GM23338 (cell line): ENCODE data around the gene C2orf72. TPM values are rescaled to one million over a fixed set of nuclear protein-coding genes. Genes with fewer than 3 reads are reported as not detected.
A peak's percentile ranks its signal among the peaks of the same experiment; 100 is the strongest.

Experiments
- ATAC-seq: fragments of 200-7000 bp; cut with Tn5 transposase; 3 replicates; pipeline ENCODE4 v1.9.1; 2020
- DNase-seq: peaks from one replicate; pipeline ENCODE4 v3.0.0-alpha.2; 2015; ENCODE audit warnings: low spot score
- H2AFZ ChIP-seq: fragments of 200-600 bp; sonication (generic); 2 replicates; pipeline ENCODE4 v1.8.0; 2016; ENCODE audit warnings: antibody characterized with exemption, mild to moderate bottlenecking, moderate library complexity
- H3F3A ChIP-seq: fragments of 200-600 bp; sonication (generic); replicated peaks from 2 replicates; pipeline ENCODE4 v1.8.0; 2017; ENCODE audit warnings: antibody characterized with exemption, mixed run types, low read depth
- H3K27ac ChIP-seq: fragments of 200-600 bp; sonication (generic); 2 replicates; pipeline ENCODE4 v1.6.1; 2016; ENCODE audit warnings: low read depth
- H3K27me3 ChIP-seq: fragments of 200-600 bp; sonication (generic); 2 replicates; pipeline ENCODE4 v1.8.0; 2016; ENCODE audit warnings: mild to moderate bottlenecking, mixed run types, moderate library complexity; ENCODE audit not compliant: insufficient read depth
- H3K36me3 ChIP-seq: fragments of 200-600 bp; sonication (generic); 2 replicates; pipeline ENCODE4 v1.8.0; 2016; ENCODE audit warnings: mild to moderate bottlenecking; ENCODE audit not compliant: insufficient read depth
- H3K4me1 ChIP-seq: fragments of 200-600 bp; sonication (generic); 2 replicates; pipeline ENCODE4 v1.8.0; 2016; ENCODE audit warnings: mild to moderate bottlenecking, moderate library complexity; ENCODE audit not compliant: insufficient read depth
- H3K4me2 ChIP-seq: fragments of 200-600 bp; sonication (generic); 2 replicates; pipeline ENCODE4 v1.7.1; 2017; ENCODE audit warnings: mixed run types
- H3K4me3 ChIP-seq: fragments of 200-600 bp; sonication (generic); 2 replicates; pipeline ENCODE4 v1.6.1; 2016; ENCODE audit warnings: mixed run types
- H3K79me2 ChIP-seq: fragments of 200-600 bp; sonication (generic); replicated peaks from 2 replicates; pipeline ENCODE4 v1.8.0; 2017; ENCODE audit warnings: mild to moderate bottlenecking; ENCODE audit not compliant: insufficient read depth
- H3K9me2 ChIP-seq: fragments of 200-600 bp; sonication (generic); 2 replicates; pipeline ENCODE4 v1.8.0; 2017; ENCODE audit not compliant: insufficient read depth
- H4K20me1 ChIP-seq: fragments of 200-600 bp; sonication (generic); replicated peaks from 2 replicates; pipeline ENCODE4 v1.8.0; 2017; ENCODE audit warnings: mild to moderate bottlenecking; ENCODE audit not compliant: insufficient read depth
- H3K27ac Mint-ChIP-seq: 2 replicates; pipeline ENCODE4 v1.8.0; 2020; ENCODE audit warnings: inconsistent platforms, mild to moderate bottlenecking, moderate library complexity, mixed read lengths
- H3K27me3 Mint-ChIP-seq: 3 replicates; pipeline ENCODE4 v1.8.0; 2022; ENCODE audit warnings: low read depth, mild to moderate bottlenecking, moderate library complexity, mixed read lengths, inconsistent platforms; ENCODE audit not compliant: insufficient read depth, poor library complexity
- H3K36me3 Mint-ChIP-seq: 3 replicates; pipeline ENCODE4 v1.8.0; 2021; ENCODE audit warnings: low read depth, mild to moderate bottlenecking, inconsistent platforms, moderate library complexity, mixed read lengths
- H3K4me1 Mint-ChIP-seq: 3 replicates; pipeline ENCODE4 v1.8.0; 2020; ENCODE audit warnings: mild to moderate bottlenecking, inconsistent platforms, mixed read lengths
- H3K4me3 Mint-ChIP-seq: 3 replicates; pipeline ENCODE4 v1.8.0; 2021; ENCODE audit warnings: moderate library complexity, mild to moderate bottlenecking, inconsistent platforms, mixed read lengths
- H3K9me3 Mint-ChIP-seq: 3 replicates; pipeline ENCODE4 v1.8.0; 2020; ENCODE audit warnings: moderate library complexity, mild to moderate bottlenecking, inconsistent platforms, mixed read lengths
- CREB1 ChIP-seq: fragments of 250-450 bp; sonication (Bioruptor Pico); IDR thresholded peaks from 2 replicates; pipeline ENCODE4 v1.5.0; 2020; ENCODE audit warnings: low read depth, mild to moderate bottlenecking, moderate library complexity
- CTCF ChIP-seq, 2 experiments: fragments of 200-600 bp in 1 of 2; sonication (generic) in 1 of 2; conservative IDR thresholded peaks; 2 replicates each; pipeline versions ENCODE4 v1.5.1 to v1.6.1; 2016 to 2017; ENCODE audit warnings: antibody characterized with exemption in 2 of 2, low read depth in 2 of 2, mild to moderate bottlenecking in 2 of 2, moderate library complexity in 1 of 2
- NANOG ChIP-seq: IDR thresholded peaks from 2 replicates; pipeline ENCODE4 v1.6.1; 2016; ENCODE audit warnings: antibody characterized with exemption, borderline replicate concordance
- POLR2AphosphoS5 ChIP-seq: IDR thresholded peaks from 2 replicates; pipeline ENCODE4 v1.6.1; 2016; ENCODE audit warnings: antibody characterized with exemption, low read depth
- STAT1 ChIP-seq: IDR thresholded peaks from one replicate; pipeline ENCODE4 v1.6.1; 2016; ENCODE audit warnings: antibody characterized with exemption; ENCODE audit not compliant: unreplicated experiment
- ZNF114 ChIP-seq: fragments of 250-450 bp; sonication (Bioruptor Pico); IDR thresholded peaks from 2 replicates; pipeline ENCODE4 v1.5.0; 2020; ENCODE audit warnings: mild to moderate bottlenecking, moderate library complexity
- polyA plus RNA-seq: library from polyadenylated mRNA; unstranded; fragments of >200 nt; fragmentation: Nextera tagmentation; extraction: Ambion mirVana; gene quantifications from 2 replicates; pipeline ENCODE4 v1.2.1, GENCODE V29; 2016
- total RNA-seq: library from RNA; depleted of rRNA; stranded (reverse); fragments of >200 nt; shearing (Covaris generic); gene quantifications from 2 replicates; pipeline ENCODE4 v1.2.3, GENCODE V29; 2014
- TF ChIP-seq, protein P1 (sequence below): fragments of 250-450 bp; sonication (Bioruptor Pico); IDR thresholded peaks from 2 replicates; pipeline ENCODE4 v1.5.0; 2020; ENCODE audit warnings: mild to moderate bottlenecking, moderate library complexity

Gene C2orf72
- total and polyA plus RNA-seq, 2 experiments from 2014 or later: 0.37 to 1.4 TPM

DNA sequence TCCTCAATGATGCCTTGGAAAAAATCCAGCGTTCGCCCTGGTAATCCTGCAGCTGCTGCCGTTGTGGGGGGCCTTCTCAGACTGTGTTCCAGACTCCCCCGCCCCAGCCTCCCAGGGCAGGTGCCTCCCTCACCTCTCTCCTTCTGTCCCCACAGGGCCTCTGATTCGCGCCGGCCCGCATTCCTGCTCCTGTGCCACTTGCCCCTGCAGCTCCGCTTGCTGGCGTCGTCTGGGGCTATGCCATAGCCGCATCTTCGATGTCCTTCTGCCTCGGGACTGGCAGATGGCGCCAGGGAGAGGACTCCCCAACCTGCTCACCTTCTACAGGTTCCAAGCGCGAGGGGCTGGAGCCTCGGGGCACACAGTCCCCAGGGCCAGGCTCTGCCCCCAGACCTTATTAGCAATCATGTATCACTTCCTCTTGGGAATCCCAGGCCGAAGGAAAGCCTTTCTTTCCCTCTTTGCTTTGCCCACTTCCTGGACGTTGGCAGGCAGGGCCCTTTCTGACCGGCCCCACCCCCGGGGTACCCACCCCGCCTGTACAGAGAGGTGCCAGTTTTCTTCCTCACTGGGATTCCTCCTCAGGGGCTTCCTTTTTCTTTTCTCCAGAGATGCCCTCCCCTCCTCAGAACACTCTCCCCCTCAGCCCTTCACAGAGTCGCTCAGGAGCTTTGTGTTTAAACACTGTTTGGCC is 37.0 kb upstream of the C2orf72 start (continued):
- TF ChIP-seq, protein P1, sequence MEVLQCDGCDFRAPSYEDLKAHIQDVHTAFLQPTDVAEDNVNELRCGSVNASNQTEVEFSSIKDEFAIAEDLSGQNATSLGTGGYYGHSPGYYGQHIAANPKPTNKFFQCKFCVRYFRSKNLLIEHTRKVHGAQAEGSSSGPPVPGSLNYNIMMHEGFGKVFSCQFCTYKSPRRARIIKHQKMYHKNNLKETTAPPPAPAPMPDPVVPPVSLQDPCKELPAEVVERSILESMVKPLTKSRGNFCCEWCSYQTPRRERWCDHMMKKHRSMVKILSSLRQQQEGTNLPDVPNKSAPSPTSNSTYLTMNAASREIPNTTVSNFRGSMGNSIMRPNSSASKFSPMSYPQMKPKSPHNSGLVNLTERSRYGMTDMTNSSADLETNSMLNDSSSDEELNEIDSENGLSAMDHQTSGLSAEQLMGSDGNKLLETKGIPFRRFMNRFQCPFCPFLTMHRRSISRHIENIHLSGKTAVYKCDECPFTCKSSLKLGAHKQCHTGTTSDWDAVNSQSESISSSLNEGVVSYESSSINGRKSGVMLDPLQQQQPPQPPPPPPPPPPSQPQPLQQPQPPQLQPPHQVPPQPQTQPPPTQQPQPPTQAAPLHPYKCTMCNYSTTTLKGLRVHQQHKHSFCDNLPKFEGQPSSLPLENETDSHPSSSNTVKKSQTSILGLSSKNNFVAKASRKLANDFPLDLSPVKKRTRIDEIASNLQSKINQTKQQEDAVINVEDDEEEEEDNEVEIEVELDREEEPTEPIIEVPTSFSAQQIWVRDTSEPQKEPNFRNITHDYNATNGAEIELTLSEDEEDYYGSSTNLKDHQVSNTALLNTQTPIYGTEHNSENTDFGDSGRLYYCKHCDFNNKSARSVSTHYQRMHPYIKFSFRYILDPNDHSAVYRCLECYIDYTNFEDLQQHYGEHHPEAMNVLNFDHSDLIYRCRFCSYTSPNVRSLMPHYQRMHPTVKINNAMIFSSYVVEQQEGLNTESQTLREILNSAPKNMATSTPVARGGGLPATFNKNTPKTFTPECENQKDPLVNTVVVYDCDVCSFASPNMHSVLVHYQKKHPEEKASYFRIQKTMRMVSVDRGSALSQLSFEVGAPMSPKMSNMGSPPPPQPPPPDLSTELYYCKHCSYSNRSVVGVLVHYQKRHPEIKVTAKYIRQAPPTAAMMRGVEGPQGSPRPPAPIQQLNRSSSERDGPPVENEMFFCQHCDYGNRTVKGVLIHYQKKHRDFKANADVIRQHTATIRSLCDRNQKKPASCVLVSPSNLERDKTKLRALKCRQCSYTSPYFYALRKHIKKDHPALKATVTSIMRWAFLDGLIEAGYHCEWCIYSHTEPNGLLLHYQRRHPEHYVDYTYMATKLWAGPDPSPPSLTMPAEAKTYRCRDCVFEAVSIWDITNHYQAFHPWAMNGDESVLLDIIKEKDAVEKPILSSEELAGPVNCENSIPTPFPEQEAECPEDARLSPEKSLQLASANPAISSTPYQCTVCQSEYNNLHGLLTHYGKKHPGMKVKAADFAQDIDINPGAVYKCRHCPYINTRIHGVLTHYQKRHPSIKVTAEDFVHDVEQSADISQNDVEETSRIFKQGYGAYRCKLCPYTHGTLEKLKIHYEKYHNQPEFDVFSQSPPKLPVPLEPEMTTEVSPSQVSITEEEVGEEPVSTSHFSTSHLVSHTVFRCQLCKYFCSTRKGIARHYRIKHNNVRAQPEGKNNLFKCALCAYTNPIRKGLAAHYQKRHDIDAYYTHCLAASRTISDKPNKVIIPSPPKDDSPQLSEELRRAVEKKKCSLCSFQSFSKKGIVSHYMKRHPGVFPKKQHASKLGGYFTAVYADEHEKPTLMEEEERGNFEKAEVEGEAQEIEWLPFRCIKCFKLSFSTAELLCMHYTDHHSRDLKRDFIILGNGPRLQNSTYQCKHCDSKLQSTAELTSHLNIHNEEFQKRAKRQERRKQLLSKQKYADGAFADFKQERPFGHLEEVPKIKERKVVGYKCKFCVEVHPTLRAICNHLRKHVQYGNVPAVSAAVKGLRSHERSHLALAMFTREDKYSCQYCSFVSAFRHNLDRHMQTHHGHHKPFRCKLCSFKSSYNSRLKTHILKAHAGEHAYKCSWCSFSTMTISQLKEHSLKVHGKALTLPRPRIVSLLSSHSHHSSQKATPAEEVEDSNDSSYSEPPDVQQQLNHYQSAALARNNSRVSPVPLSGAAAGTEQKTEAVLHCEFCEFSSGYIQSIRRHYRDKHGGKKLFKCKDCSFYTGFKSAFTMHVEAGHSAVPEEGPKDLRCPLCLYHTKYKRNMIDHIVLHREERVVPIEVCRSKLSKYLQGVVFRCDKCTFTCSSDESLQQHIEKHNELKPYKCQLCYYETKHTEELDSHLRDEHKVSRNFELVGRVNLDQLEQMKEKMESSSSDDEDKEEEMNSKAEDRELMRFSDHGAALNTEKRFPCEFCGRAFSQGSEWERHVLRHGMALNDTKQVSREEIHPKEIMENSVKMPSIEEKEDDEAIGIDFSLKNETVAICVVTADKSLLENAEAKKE (CRISPR knock-in tag): peak; percentile 49; the same call in 1 of the 2 replicates

DNA sequence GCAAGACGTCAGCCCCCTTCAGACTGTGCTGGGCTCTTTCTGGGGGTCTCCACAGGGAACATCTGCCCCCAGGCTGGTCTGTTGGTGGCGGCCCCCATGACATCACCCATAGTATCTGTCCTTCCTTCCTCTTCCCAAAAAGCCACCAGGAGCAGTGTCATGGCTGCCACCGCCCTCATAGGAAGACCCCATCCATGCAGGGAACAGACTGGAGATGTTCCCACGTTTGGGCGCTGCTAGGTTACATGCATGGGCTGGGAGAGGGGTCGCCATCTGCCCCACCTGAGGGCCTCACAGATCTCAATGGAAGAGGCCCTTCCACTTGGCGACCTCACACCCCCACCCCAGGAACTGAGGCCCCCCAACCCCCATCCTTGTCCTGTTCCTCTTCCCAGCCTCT is 36.3 kb upstream of the C2orf72 start:
- no peaks in the 10 kb centered on the region for H3F3A ChIP-seq
- H3K4me1 ChIP-seq: no peaks in the 10 kb centered on the region
- H3K27ac ChIP-seq: no peak overlapping the region
- Mint-ChIP-seq H3K4me3 (no peak overlapping the region), H3K27ac (no peak overlapping the region), H3K36me3 (peaks cover 10% of the 10 kb centered on the region), H3K27me3 (peaks cover 6% of the 10 kb centered on the region), H3K4me1 (peaks cover 8% of the 10 kb centered on the region; the same call in 2 of the 3 replicates), H3K9me3 (peaks cover 19% of the 10 kb centered on the region)
- no peak for ATAC-seq
- H3K79me2 ChIP-seq: no peaks in the 10 kb centered on the region
- no peak overlapping the region for H3K4me2 ChIP-seq
- no peaks in the 10 kb centered on the region for H4K20me1 ChIP-seq
- peaks cover 7% of the 10 kb centered on the region; the same call in 1 of the 2 replicates for H3K9me2 ChIP-seq
- no peak for DNase-seq
- no peak overlapping the region for H3K4me3 ChIP-seq
- H3K27me3 ChIP-seq: 0 out of 2 replicates have a peak, but pooled peaks cover 8% of the 10 kb centered on the region
- no peak overlapping the region for H2AFZ ChIP-seq
- no peaks in the 10 kb centered on the region for H3K36me3 ChIP-seq
- no peak for TF ChIP-seq STAT1
- no peak for TF ChIP-seq NANOG
- TF ChIP-seq CTCF (conservative IDR thresholded peaks at IDR 0.05; ENCODE audit: low read depth in 2 of 2): no peak
- no peak for TF ChIP-seq CREB1 (CRISPR knock-in tag)
- no peak for TF ChIP-seq ZNF114 (CRISPR knock-in tag)
- TF ChIP-seq, protein P1 (CRISPR knock-in tag): no peak
- TF ChIP-seq POLR2AphosphoS5: no peak
